ENCODE measurements around the gene WDR43.

DNA sequence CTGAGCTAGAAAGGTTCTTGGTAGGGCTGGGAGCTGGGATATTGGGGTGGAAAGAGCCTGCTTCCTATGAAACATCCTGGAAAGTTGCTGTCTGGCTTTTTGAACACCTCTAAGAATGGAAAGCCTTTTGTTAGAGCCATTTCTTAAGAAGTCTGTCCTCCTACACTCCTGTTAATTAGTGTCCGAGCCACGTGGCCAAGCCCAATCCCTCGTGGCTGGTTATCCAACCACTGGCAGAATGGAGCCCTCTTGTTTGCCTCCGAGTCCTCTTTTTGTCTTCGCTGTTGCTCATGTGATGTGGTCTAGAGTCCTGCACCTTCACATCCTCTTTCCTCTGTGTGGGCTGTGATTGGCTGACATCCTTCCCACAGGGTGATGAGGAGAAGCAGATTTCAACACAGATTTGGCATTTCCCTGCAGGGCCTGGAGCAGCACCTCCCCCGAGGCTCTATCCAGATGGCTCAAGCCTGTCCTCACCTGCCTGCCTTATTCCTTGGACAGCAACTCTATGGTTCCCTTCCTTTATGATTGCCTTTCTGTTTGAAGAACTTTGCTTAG, 78.4 kb downstream of the WDR43 start:
- TF ChIP-seq EZH2phosphoT487 (IDR thresholded peaks at IDR 0.05; ENCODE audit: borderline replicate concordance, low read length) = no peak
- no peak for TF ChIP-seq EZH2 (IDR thresholded peaks at IDR 0.05; ENCODE audit: low read length, unreplicated experiment)

Data from PC-3 (cell line).